GM19372 (cell line): ENCODE measurements around the gene TRABD.

ENCODE experiments used
- ATAC-seq: cut with Tn5 transposase; IDR thresholded peaks from one replicate; pipeline ENCODE4 v1.9.1; 2021; ENCODE audit warnings: mild to moderate bottlenecking, low read depth, moderate library complexity; ENCODE audit not compliant: unreplicated experiment

Gene TRABD

GRCh38 chr22:50184902-50185374 lies 775 bp upstream of the TRABD start:
- ATAC-seq, result no peak

- no peak for ATAC-seq
Measured at GRCh38 chr22:50186181-50186714, 535 bp downstream of the TRABD start.

DNA sequence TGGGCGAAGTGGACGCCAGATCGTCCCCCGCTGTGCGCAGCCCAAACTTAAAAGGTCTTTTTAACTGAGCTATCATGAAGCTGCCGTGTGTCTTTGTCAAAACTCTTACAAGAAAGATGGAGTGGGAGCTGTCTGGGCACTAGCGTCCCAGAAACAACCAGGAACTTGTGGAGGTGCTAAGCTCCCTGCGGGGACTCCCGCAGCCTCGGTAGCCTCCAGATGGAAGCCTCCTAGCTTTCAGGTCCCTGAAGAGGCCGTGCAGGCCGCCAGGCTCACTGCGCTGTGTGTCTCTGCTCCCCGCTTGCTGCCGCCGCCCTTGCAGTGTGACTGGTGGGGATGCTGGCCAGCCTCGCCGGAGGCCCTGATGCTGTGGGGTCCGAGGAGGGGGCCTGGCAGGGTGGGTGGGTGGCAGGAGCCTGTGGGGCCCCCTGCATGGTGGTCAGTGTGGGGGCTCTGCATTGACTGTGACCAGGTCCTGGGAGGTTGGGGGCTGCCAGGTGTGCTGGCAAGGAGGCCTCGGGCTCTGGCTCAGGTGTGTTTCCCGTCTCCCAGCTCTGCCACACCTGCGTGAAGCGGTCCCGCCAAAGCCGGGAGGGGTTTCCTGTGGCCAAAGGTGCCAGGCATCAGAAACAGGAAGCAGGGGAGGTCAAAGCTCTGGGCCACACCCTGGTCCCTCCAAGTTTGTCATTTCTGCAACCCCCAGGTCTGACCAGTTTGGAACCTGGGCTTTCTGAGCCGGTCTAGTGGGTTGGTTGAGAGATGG lies 1.2 kb downstream of the TRABD start:
- ATAC-seq, result no peak

GRCh38 chr22:50188356-50188755 lies 2.6 kb downstream of the TRABD start:
- ATAC-seq, result no peak

DNA sequence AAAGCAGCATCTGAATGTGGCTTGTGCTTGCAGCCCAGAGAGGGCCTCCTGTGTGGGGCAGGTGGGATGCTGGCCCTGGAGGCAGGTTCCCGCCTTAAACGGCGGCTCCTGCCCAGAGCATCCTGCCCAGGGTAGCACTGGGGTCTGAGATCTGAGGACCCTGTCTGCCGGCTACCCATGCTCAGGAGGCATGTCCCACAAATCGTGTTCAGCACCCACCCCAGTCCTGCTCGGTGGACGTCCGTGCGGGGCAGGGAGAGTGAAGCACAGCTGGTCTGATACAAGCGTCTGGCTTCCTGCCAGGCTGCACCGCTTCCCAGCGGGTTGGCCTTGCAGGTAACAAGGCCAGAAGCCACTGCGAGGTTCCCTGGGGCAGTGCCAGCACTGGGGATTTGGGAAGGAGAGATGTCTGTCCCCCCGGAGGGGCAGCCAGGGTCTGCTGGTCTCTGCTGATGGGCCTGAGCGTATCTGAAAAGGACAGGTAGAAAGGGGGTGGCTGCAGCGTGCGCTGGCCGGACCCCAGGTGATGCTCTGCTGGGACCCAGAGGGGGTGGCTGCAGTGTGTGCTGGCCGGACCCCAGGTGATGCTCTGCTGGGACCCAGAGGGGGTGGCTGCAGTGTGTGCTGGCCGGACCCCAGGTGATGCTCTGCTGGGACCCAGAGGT lies 3.6 kb downstream of the TRABD start:
- ATAC-seq, result no peak

GRCh38 chr22:50189849-50190181 lies 4.1 kb downstream of the TRABD start:
- ATAC-seq, result no peak

DNA sequence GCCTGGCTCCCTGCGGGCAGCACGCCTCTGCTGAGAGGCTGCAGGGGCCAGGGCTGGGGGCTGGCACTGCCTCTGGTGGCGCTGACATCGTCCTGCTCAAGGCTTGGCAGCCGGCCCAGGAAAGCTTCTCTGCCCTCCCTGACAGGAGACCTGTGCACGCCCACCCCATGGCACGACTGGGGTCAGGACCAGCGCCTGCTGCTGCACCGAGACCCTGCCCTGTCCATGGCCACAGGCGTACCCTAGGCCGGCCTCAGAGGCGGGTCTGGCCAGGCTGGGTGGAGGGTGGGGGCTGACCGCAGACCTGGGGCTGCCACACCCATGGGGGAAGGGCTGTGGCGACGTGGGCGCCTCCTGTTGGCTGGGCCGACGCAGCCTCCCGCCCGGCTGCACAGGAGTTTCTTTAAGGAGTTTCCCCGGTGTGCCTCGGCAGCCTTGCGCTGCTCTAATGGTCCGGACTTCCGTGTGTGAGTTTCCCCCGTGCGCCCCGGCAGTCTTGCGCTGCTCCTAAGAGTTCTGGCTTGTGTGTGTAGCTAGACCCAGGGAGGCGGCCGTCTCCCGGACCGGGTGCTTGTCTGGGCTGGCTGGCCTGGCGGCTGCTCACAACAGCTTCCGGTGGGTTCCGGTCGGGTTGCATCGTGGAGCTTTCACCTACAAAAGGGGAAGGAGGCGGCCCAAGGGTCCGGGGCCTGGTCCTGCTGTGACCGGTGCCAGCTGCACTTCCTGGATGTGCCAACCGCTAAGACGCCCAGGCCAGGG lies 4.6 kb downstream of the TRABD start:
- no peak for ATAC-seq

- ATAC-seq, result no peak
Measured at GRCh38 chr22:50190941-50191741, 5.4 kb downstream of the TRABD start.

GRCh38 chr22:50192436-50193204 lies 6.9 kb downstream of the TRABD start:
- ATAC-seq, result no peak

DNA sequence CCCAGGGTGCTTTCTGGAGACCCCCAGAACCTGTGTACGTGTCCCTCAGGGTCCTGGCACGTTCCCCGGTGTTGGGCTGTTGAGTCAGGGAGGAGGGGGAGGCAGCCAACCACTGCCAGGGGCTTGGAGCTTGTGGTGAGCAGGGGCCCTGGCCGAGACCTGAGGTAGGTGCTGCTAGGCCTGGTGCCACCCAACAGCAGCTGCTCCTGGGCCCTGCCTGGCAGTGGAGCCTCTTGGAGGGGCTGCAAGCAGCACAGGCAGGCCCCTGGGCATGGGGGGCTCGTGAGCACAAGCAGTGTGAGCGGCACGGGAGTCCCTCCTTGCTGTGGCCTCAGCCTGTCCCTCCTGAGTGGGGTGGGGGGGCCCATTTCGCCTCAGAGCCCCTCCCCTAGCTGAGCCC lies 7.9 kb downstream of the TRABD start:
- ATAC-seq, result no peak

GRCh38 chr22:50194037-50194805 lies 8.5 kb downstream of the TRABD start:
- no peak for ATAC-seq

DNA sequence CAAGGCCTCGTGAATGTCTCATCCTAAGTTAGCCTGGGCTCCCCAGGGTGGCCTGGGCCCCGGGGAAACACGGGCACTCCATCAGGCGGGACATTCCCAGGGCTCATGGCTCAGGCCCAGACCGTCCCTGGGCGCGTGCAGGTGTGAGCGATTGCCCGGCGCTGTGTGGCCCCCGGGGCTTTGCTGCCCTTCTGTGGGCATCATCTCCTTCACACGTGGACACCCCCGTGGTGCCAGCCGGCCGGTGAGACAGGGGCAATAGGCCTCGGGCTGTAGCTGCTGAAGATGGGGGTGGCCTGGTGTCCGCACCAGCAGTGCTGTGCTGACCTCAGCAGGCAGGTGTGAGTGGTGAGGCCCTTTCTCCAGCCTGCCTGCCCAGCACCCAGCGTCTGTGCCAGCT lies 10.5 kb downstream of the TRABD start:
- no peak for ATAC-seq

GRCh38 chr22:50197000-50197800 lies 11.5 kb downstream of the TRABD start:
- ATAC-seq, result no peak

- no peak for ATAC-seq
Measured at GRCh38 chr22:50197856-50198623, 12.3 kb downstream of the TRABD start.

GRCh38 chr22:50198624-50199017 lies 12.9 kb downstream of the TRABD start:
- no peak for ATAC-seq

- ATAC-seq, result no peak
Measured at GRCh38 chr22:50199251-50199721, 13.6 kb downstream of the TRABD start.

- no peak for ATAC-seq
Measured at GRCh38 chr22:50199829-50200460, 14.2 kb downstream of the TRABD start.
